GM12891 (cell line): ENCODE measurements around the gene LNPEP.

ENCODE experiments used
- DNase-seq: peaks from one replicate; pipeline ENCODE4 v3.0.0; 2011; ENCODE audit warnings: low spot score; ENCODE audit not compliant: insufficient read length
- FAIRE-seq: peaks from 2 replicates; lab custom pipeline; 2011; peaks lifted over from hg19 to GRCh38; lab: Jason Lieb, UNC
- PAX5 ChIP-seq: IDR thresholded peaks from 2 replicates; pipeline ENCODE4 v1.6.1; 2011; ENCODE audit warnings: low read length, moderate library complexity, mild to moderate bottlenecking; ENCODE audit not compliant: insufficient read depth, severe bottlenecking
- POLR2A ChIP-seq: IDR thresholded peaks from 2 replicates; pipeline ENCODE4 v1.6.1; 2011; ENCODE audit warnings: low read depth, low read length, control low read depth
- POLR2AphosphoS5 ChIP-seq: IDR thresholded peaks from 2 replicates; pipeline ENCODE4 v1.6.1; 2011; ENCODE audit warnings: low read depth, low read length, control low read depth
- POU2F2 ChIP-seq: IDR thresholded peaks from 2 replicates; pipeline ENCODE4 v1.6.1; 2011; ENCODE audit warnings: low read depth, mild to moderate bottlenecking, control low read depth, low read length, moderate library complexity
- SPI1 ChIP-seq: IDR thresholded peaks from 2 replicates; pipeline ENCODE4 v1.6.1; 2011; ENCODE audit warnings: low read depth, low read length, control low read depth
- TAF1 ChIP-seq: IDR thresholded peaks from 2 replicates; pipeline ENCODE4 v1.6.1; 2011; ENCODE audit warnings: low read depth, low read length, control low read depth

Gene LNPEP

DNA sequence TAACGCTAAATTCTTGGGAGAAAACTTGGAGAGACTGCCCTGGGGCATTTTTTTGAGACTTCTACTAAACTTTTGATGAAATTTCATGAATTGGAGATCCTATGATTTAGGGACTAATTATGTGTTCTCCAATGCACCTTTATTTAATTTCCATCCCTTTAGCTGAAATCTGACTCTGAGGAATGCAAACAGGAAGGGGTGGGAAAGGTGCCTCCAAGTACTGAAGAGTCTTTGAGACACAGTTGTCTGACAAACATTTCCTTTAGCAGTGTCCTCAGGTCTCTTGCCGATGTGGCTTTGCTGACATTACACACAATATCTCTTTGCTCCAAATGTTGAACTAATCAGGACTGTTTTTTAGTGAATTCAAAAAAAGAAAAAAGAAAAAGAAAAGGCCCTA, 129.6 kb downstream of the LNPEP start:
- FAIRE-seq (no peak), DNase-seq (no peak)
- TF ChIP-seq SPI1: no peak
- no peak for TF ChIP-seq POLR2A
- TF ChIP-seq PAX5: no peak
- no peak for TF ChIP-seq POU2F2
- no peak for TF ChIP-seq POLR2AphosphoS5
- no peak for TF ChIP-seq TAF1

DNA sequence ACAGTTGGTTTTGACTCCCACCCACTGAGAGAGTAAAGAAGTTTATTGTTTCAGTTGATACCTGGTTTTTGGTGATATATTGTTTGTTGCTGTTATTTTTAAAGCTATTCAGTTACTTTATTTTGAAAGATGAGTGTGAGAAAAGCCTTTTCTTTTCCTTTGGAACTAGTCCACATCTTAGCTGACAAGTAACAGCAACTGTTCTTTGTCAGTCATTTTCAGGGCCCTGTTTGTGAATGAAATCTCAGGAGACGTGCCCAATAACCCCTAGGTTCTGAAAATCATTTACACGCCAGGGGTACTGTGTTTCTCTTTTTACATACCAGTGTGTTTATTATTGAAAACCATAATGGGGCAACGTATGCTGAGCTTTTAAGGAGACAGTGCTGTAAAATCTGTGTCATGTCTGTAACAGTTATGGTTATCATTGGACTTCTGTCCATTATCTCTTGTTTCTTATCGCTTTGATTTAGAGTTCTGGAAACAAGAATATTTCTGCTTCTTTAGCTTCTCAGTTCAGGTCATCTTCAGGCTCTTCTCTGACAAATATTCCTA, 131.5 kb downstream of the LNPEP start:
- no peak for TF ChIP-seq POLR2A
- TF ChIP-seq PAX5: no peak
- TF ChIP-seq TAF1: no peak
- no peak for TF ChIP-seq POU2F2
- TF ChIP-seq SPI1: no peak
- TF ChIP-seq POLR2AphosphoS5: no peak
- no peak for FAIRE-seq
- no peak for DNase-seq

GRCh38 chr5:97070234-97070633, 134.4 kb downstream of the LNPEP start:
- TF ChIP-seq SPI1 (no peak), POLR2AphosphoS5 (no peak), TAF1 (no peak), POU2F2 (no peak), POLR2A (no peak), PAX5 (no peak)
- no peak for FAIRE-seq

GRCh38 chr5:97071101-97071500, 135.2 kb downstream of the LNPEP start:
- FAIRE-seq (no peak), DNase-seq (no peak)
- no peak for TF ChIP-seq POLR2A
- no peak for TF ChIP-seq TAF1
- no peak for TF ChIP-seq POLR2AphosphoS5
- no peak for TF ChIP-seq PAX5
- no peak for TF ChIP-seq SPI1
- no peak for TF ChIP-seq POU2F2

More at GRCh38 chr5:97070234-97070633, 134.4 kb downstream of the LNPEP start:
- no peak for DNase-seq

DNA sequence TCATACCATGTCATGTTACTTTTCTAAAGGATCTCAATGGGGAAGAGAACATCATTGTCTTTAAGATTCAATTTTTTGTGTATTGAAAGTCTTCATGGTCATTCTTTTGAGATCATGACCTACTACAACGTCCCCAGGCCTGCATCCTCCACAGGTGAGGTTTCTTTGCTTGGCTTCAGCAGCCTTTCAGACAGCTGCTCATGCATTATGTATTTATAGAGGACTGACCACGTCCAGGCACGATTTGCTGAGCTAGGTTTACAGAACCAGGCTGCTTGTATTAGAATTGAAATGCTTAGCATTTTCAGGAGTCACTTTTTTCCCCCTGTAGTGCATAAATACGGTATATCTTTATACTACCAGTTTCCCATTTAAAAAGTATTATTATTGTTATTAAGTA, 136.1 kb downstream of the LNPEP start:
- TF ChIP-seq POLR2A: no peak
- no peak for TF ChIP-seq POLR2AphosphoS5
- TF ChIP-seq SPI1: no peak
- TF ChIP-seq POU2F2: no peak
- no peak for TF ChIP-seq PAX5
- TF ChIP-seq TAF1: no peak
- FAIRE-seq (no peak), DNase-seq (no peak)

GRCh38 chr5:97072696-97073095, 136.8 kb downstream of the LNPEP start:
- FAIRE-seq: no peak
- no peak for DNase-seq
- TF ChIP-seq PAX5: no peak

DNA sequence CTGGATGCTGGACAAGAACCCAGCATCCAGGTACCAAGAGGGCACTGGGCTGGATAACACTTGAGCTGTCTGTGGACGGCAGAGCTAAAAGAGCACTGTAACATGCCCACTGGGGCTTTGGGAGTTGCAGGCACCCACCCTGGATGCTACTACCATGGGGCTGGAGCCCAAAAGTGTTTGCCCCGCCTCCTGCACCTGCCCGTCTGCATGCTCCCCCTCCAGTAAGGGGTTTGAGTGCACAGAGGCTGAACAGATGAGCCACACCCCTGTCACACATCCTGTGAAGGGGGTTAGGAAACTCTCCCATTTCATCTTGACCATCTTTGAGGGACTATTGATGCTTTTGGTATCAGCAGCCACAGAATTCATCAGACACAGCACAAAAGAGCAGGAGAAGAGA, 137.5 kb downstream of the LNPEP start:
- DNase-seq (no peak), FAIRE-seq (no peak)
- TF ChIP-seq POU2F2 (no peak), PAX5 (no peak), POLR2A (no peak), TAF1 (no peak), POLR2AphosphoS5 (no peak), SPI1 (no peak)

GRCh38 chr5:97074859-97075489, 139.1 kb downstream of the LNPEP start:
- no peak for FAIRE-seq
- DNase-seq: no peak
- TF ChIP-seq SPI1: no peak
- TF ChIP-seq POU2F2: no peak
- TF ChIP-seq PAX5: no peak
- TF ChIP-seq TAF1: no peak
- no peak for TF ChIP-seq POLR2AphosphoS5
- TF ChIP-seq POLR2A: no peak

DNA sequence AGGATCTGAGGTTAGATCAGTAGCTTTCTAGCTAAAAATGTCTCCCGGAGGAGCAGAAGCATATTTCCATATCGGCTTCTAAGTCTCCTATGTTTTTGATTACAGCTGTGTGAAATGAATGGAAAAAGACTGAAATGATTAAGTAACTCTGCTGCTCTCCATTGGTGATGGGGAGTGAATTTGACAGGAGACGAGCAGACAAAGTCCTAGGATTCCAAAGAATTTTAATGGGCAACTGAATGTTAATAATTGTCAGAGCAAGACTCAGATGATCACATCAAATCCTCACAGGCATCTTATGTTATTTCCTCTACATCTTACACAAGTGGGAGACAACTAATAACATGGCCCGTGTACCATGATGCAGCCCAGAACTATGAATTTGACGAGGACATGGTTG, 139.8 kb downstream of the LNPEP start:
- no peak for FAIRE-seq
- DNase-seq: no peak
- TF ChIP-seq POLR2AphosphoS5: no peak
- TF ChIP-seq POU2F2: no peak
- no peak for TF ChIP-seq TAF1
- TF ChIP-seq SPI1: no peak

DNA sequence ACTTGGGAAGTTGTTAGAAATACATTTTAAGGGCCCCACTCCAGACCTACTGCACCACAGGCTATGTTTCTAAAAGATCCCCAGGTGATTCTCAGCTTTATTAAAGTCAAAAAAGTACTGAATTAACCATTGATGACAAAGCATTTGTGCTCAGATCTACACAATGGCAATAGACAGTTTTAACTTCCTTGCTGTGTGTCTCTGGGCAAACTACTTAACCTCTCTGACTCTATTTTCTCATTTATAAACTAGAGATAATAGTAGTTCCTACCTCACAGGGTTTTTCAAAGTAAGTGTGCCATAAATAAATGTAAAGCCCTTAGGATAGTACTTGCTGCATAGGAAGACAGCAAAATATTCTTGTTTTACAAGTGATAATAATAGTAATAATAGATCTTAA, 140.2 kb downstream of the LNPEP start:
- no peak for TF ChIP-seq PAX5
- no peak for TF ChIP-seq POLR2A
- no peak for TF ChIP-seq POLR2AphosphoS5
- no peak for TF ChIP-seq POU2F2
- no peak for TF ChIP-seq TAF1
- no peak for TF ChIP-seq SPI1
- FAIRE-seq (no peak), DNase-seq (no peak)

DNA sequence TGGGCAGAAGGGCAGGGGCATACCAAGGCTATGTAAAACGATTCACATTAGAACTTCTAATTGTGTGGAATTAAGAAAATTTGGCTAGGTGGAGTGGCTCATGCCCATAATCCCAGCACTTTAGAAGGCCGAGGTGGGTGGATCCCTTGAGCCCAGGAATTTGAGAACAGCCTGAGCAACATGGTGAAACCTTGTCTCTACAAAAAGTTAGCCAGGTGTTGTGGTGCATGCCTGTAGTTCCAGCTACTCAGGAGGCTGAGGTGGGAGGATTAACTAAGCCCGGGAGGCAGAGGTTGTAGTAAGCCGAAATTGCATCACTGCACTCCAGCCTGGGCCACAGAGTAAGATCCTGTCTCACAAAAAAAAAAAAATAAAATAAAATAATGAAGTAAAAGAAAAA, 141.4 kb downstream of the LNPEP start:
- DNase-seq (no peak), FAIRE-seq (no peak)
- TF ChIP-seq POU2F2: no peak
- TF ChIP-seq POLR2AphosphoS5: no peak
- TF ChIP-seq POLR2A: no peak
- TF ChIP-seq SPI1: no peak
